NK-92 (cell line): ENCODE data around the gene VAMP2.

ENCODE experiments used
- DNase-seq: peaks from one replicate; lab custom pipeline; 2025; ENCODE audit not compliant: unreplicated experiment; lab: John Stamatoyannopoulos, UW

Gene VAMP2

GRCh38 chr17:8124350-8125153 is 38.2 kb downstream of the VAMP2 start:
- no peak for DNase-seq

- no peak for DNase-seq
Measured at GRCh38 chr17:8123695-8124349, 38.9 kb downstream of the VAMP2 start, which contains the start of gene HES7. TSS of gene HES7 (minus strand) at chr17:8124106. CDS start at chr17:8124084, 22 bp downstream.

DNA sequence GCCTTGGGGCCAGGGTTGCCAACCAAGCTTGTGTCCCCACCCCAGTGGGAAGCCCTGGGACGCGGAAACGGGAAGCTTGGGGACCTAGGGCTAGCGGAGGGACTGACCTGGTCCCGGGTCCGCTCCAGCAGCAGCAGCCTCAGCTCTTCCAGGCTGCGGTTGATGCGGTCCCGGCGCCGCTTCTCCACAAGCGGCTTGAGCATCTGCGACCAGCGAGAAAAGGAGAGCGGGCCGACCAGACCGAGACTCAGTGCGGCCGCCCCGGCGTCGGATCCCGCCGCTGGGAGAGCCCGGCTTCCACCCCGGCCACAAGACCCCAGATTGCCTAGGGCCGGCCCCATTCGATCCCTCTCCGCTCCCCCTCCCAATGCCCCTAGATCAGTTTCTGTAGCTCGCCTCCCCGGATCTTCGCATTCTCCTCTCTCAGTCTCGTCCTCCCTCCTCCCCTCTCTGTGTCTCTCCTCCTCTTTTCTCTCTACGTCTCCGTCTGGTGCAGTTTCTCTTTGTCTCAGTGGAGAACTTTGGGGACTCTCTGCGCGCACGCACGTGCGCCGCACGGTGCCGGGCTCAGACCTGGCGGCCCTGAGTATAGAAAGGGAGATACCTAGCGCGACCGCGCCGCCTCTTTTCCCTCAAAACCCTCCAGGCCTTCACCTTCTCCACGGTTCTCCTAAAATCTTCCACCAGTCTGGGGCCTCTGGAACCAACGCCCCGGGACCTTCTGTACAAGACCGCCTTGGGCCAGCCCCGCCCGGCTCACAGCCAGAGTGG is 39.6 kb downstream of the VAMP2 start:
- DNase-seq = no peak

DNA sequence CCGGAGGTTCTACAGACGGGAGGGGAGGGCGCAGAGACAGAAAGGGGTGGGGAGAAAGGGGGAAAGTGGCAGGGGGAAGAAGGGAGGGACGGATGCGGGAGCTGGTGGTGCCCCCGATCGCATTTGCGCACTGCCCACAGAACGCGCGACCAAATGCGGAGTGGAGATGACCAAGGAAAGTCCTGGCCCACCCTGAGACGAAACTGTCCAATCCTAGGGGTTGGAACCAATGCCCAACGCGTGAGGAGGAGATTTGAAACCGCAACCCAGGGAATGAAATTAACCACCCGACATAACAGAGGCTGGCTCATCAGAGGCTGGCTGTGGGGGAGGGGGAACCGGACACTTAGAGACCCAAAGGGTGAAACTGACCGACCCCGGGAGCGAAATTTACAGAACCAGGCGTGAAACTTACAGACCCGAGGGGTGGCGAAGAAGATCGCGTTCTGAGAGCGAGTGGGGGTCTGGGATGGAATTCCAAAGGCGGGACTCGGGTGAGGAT is 40.3 kb downstream of the VAMP2 start:
- DNase-seq = no peak

- DNase-seq = no peak
Measured at GRCh38 chr17:8121681-8122421, 40.9 kb downstream of the VAMP2 start.

DNA sequence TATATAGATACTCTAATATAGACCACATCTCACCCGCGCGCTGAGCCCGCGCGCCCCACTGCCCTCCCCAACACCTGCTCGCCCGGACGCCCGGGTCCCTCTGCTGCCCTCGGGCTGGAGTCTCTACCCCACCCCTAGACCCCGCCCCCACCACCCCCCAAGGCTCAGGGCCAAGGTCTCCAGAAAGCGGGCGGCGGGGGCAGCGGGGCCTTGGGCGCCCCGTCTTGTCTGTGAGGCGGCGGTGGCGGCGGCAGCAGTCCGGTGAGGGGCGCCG is 41.4 kb downstream of the VAMP2 start:
- DNase-seq = no peak

GRCh38 chr17:8120520-8121406 is 42.0 kb downstream of the VAMP2 start:
- DNase-seq = no peak

- peak; percentile 13 for DNase-seq
Measured at GRCh38 chr17:8119581-8120519, 42.9 kb downstream of the VAMP2 start.

DNA sequence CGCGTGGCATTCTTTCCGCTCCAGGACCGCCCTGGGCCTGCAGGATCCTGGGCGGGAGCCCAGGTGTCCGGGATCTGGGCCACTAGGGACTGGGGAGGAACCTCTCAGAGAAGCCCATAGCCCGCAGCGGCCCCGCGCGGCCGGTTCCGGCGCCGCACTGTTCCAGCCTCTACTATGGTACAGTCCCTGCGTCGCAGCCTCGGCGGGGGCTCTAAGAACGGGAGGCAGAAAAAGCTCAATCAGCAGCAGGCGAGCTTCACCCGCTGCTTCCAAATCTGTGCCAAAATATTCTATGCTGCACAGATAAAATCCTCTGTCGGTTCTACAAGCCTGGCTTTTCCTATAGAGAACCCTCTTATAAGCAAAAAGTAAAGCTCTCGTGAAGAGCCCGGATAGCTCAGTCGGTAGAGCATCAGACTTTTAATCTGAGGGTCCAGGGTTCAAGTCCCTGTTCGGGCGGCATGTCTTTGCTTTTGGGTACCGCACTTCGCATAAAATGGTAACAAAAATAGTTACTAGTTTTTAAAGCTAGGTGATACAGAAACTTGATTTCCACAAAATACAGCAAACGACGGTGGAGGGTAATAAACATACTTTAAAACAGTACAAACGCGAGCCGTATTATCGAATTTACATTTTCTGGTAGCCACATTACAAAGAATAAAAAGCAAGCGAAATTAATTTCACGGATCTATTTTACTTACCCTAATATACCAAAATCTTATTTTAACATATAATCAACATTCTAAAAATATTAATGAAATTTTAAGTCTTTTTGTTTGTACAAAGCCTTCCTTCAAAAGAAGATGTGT is 43.8 kb downstream of the VAMP2 start:
- no peak for DNase-seq

- no peak for DNase-seq
Measured at GRCh38 chr17:8117980-8118768, 44.6 kb downstream of the VAMP2 start, which contains the start of gene ALOXE3. TSS of gene ALOXE3 (minus strand) at chr17:8118514. CDS start at chr17:8117990, 524 bp downstream.

GRCh38 chr17:8117367-8117979 is 45.3 kb downstream of the VAMP2 start:
- DNase-seq = no peak

DNA sequence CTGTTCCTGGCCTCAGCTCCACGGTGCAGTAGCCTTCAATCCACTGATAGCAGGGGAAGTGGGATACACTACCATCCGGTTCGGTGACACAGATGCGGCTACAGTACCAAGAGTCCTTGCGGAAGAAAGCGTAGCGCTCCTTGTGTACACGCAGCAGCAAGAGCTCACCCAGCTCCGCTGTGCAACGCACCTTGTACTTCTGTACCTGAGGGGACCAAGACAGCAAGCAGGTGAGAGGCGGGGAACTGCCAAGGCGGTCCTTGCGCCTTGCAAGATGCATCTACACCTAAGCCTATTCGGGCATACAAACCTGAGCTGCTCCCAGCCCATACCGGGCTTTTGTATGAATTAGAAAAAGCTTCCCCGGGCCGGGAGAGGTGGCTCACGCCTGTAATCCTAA is 46.0 kb downstream of the VAMP2 start:
- no peak for DNase-seq

- DNase-seq = no peak
Measured at GRCh38 chr17:8110907-8111306, 51.8 kb downstream of the VAMP2 start.

DNA sequence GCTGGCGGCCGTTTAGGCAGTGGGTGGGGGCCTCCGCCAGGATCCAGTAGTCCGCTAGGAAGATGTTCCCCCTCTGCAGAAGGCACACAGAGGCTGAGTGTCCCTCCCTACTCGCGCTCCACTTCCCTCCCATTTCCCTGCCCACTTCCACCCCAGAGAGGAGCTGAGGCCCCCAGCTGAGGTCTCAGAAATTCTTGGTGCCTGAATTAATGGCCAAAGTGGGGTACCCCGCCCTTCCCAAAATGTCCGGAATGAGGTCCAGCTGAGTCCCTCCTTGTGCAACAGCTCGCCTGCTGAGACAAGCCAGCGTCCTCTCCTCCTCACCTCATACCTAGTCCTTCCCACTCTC is 52.3 kb downstream of the VAMP2 start:
- DNase-seq = no peak

DNA sequence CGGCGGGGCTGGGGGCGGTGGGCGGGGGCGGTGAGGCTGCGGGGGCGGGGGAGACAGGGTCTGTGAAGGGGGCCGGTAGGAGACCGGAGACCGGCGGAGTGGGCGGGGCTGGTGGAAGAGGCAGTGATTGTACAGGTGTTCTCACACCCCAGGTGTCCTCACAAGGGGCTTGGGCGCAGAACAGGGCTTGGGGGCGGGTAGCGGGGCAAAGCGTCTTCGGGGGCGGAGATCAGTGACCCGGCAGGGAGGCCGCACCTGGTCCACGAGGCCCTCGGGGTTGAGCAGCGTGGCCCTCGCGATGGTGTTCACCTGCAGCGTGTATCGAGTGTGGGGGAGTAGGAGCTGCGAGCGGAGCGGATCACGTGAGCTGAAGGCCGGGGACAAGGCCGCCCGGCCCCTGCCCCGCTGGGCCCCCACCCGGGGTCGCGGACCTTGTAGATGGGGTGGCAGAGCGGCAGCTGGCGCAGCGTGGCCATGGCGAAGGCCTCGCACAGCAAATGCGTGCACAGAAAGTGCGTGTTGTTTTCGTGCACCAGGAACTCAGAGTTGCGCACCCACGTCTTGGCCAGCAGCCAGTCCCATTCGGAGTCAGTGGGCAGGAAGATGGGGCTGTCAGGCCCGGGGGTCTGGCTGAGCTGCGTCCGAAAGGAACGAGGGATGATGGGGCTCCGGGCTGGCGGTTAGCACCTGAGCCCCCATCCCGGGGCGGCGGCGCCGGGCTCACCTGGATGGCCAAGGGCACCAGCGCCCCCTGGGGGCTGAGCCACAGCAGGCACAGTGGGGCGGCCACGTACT is 52.9 kb downstream of the VAMP2 start:
- DNase-seq = no peak
